HCT116 (cell line): ENCODE data around the gene AK2. TPM values are rescaled to one million over a fixed set of nuclear protein-coding genes. Genes with fewer than 3 reads are reported as not detected.

ENCODE experiments used
- ATAC-seq: fragments of 200-7000 bp; cut with Tn5 transposase; 2 replicates; pipeline ENCODE4 v1.9.1; 2020; ENCODE audit warnings: mild to moderate bottlenecking, moderate library complexity
- BruUV-seq: library from RNA; stranded (reverse); fragments of 400-500 nt; replicated peaks from 2 replicates; lab custom pipeline; 2021; lab: Mats Ljungman, UMichigan
- CTCF ChIA-PET: fragments of 300-600 bp; sonication (Branson Sonifier 250); formaldehyde crosslinking; loops from one replicate; lab custom pipeline; 2021; ENCODE audit warnings: antibody characterized with exemption; lab: Charles Lee
- POLR2A ChIA-PET: fragments of 300-600, 350-600 bp; sonication (Branson Sonifier 250); formaldehyde crosslinking; loops from one replicate; lab custom pipeline; 2021; ENCODE audit warnings: antibody characterized with exemption; lab: Charles Lee
- RAD21 ChIA-PET, 2 experiments: fragments of 300-600 bp; sonication (Branson Sonifier 250); formaldehyde crosslinking; loops; one replicate each; lab custom pipeline; 2023; ENCODE audit warnings: low total read pairs in 2 of 2; ENCODE audit not compliant: uncharacterized antibody in 2 of 2, unreplicated experiment in 2 of 2, low non-redundant PET in 1 of 2; lab: Charles Lee
- DNase-seq: peaks from one replicate; pipeline ENCODE4 v3.0.0-alpha.2; 2010; ENCODE audit warnings: low read depth, low spot score
- H2AFZ ChIP-seq: fragments of 200-600 bp; shearing (Covaris generic), sonication (generic); 2 replicates; pipeline ENCODE4 v1.6.1; 2017; ENCODE audit warnings: low read depth, mixed run types, mixed read lengths, antibody characterized with exemption, low read length; ENCODE audit not compliant: poor library complexity, severe bottlenecking
- H3K27ac ChIP-seq: 2 replicates; pipeline ENCODE4 v1.5.1; 2012; ENCODE audit warnings: low read depth, low read length
- H3K27me3 ChIP-seq: fragments of 200-600 bp; sonication (generic); 2 replicates; pipeline ENCODE4 v1.6.1; 2016; ENCODE audit warnings: mixed run types, low read length, mixed read lengths; ENCODE audit not compliant: insufficient read depth
- H3K36me3 ChIP-seq, 2 experiments: fragments of 200-500 bp in 1 of 2; fragments of 200-600 bp in 1 of 2; sonication (Bioruptor generic) in 1 of 2; sonication (generic) in 1 of 2; 2 replicates each; pipeline versions ENCODE4 v1.5.1 to v1.6.1; 2014 to 2016; ENCODE audit warnings: low read length in 2 of 2, inconsistent platforms in 1 of 2, mixed read lengths in 1 of 2, mixed run types in 1 of 2; ENCODE audit not compliant: insufficient read depth in 2 of 2, control insufficient read depth in 1 of 2
- H3K4me1 ChIP-seq, 2 experiments: fragments of 200-600 bp in 1 of 2; sonication (generic) in 1 of 2; 2 replicates each; pipeline versions ENCODE4 v1.5.1 to v1.6.1; 2012 to 2017; ENCODE audit warnings: low read length in 2 of 2, inconsistent platforms in 1 of 2, mild to moderate bottlenecking in 1 of 2, mixed read lengths in 1 of 2, mixed run types in 1 of 2, moderate library complexity in 1 of 2; ENCODE audit not compliant: insufficient read depth in 2 of 2, control insufficient read depth in 1 of 2
- H3K4me2 ChIP-seq: fragments of 200-600 bp; sonication (generic); 2 replicates; pipeline ENCODE4 v1.6.1; 2017; ENCODE audit warnings: mixed run types, low read length, mixed read lengths
- H3K4me3 ChIP-seq, 2 experiments: fragments of 200-600 bp in 1 of 2; sonication (generic) in 1 of 2; replicated peaks in 1 of 2; 2 replicates each; pipeline ENCODE4 v1.5.1; 2011 to 2016; ENCODE audit warnings: low read length in 2 of 2, control low read depth in 1 of 2, low read depth in 1 of 2, mild to moderate bottlenecking in 1 of 2, mixed read lengths in 1 of 2, mixed run types in 1 of 2
- H3K79me2 ChIP-seq: fragments of 200-600 bp; sonication (generic); 2 replicates; pipeline ENCODE4 v1.6.1; 2017; ENCODE audit warnings: mild to moderate bottlenecking, mixed run types, low read length, moderate library complexity, mixed read lengths; ENCODE audit not compliant: insufficient read depth
- H3K9ac ChIP-seq: fragments of 200-600 bp; sonication (generic); 2 replicates; pipeline ENCODE4 v1.6.1; 2016; ENCODE audit warnings: low read length, mixed read lengths
- H3K9me2 ChIP-seq: fragments of 200-600 bp; sonication (generic), shearing (Covaris generic); 2 replicates; pipeline ENCODE4 v1.6.1; 2017; ENCODE audit warnings: mixed run types, mild to moderate bottlenecking, moderate library complexity; ENCODE audit not compliant: insufficient read depth
- H3K9me3 ChIP-seq, 2 experiments: fragments of 200-500 bp in 1 of 2; fragments of 200-600 bp in 1 of 2; sonication (Bioruptor generic) in 1 of 2; sonication (generic) in 1 of 2; 2 replicates each; pipeline ENCODE4 v1.6.1; 2014 to 2017; ENCODE audit warnings: low read length in 2 of 2, mixed read lengths in 2 of 2, inconsistent platforms in 1 of 2, low read depth in 1 of 2, mild to moderate bottlenecking in 1 of 2, mixed run types in 1 of 2, moderate library complexity in 1 of 2; ENCODE audit not compliant: control insufficient read depth in 1 of 2, insufficient read depth in 1 of 2
- H4K20me1 ChIP-seq: fragments of 200-600 bp; sonication (generic), shearing (Covaris generic); 2 replicates; pipeline ENCODE4 v1.6.1; 2017; ENCODE audit warnings: mixed run types, mild to moderate bottlenecking, moderate library complexity; ENCODE audit not compliant: insufficient read depth
- ATF3 ChIP-seq: IDR thresholded peaks from 2 replicates; pipeline ENCODE4 v1.6.1; 2012
- CEBPB ChIP-seq: IDR thresholded peaks from 2 replicates; pipeline ENCODE4 v1.6.1; 2012; ENCODE audit warnings: low read depth
- CTCF ChIP-seq, 3 experiments: fragments of 200-600 bp in 1 of 3; sonication (generic) in 1 of 3; IDR thresholded peaks in 2 of 3; conservative IDR thresholded peaks in 1 of 3; 2 replicates each; pipeline ENCODE4 v1.5.1; 2012 to 2017; ENCODE audit warnings: low read depth in 2 of 3, low read length in 2 of 3, antibody characterized with exemption in 1 of 3, borderline replicate concordance in 1 of 3, control low read depth in 1 of 3, mild to moderate bottlenecking in 1 of 3, mixed read lengths in 1 of 3, mixed run types in 1 of 3, moderate library complexity in 1 of 3; ENCODE audit not compliant: insufficient read depth in 1 of 3
- FOSL1 ChIP-seq: IDR thresholded peaks from 2 replicates; pipeline ENCODE4 v1.6.1; 2012; ENCODE audit warnings: low read depth
- JUND ChIP-seq: IDR thresholded peaks from 2 replicates; pipeline ENCODE4 v1.6.1; 2012
- POLR2A ChIP-seq: IDR thresholded peaks from 2 replicates; pipeline ENCODE4 v1.7.0; 2011; ENCODE audit warnings: borderline replicate concordance; ENCODE audit not compliant: insufficient read depth, insufficient read length; ENCODE audit errors: extremely low read depth
- POLR2AphosphoS5 ChIP-seq: IDR thresholded peaks from 2 replicates; pipeline ENCODE4 v1.6.1; 2011; ENCODE audit warnings: mild to moderate bottlenecking, low read depth, low read length, moderate library complexity
- RAD21 ChIP-seq: IDR thresholded peaks from 2 replicates; pipeline ENCODE4 v1.6.1; 2012; ENCODE audit warnings: low read depth, mild to moderate bottlenecking
- REST ChIP-seq: IDR thresholded peaks from 2 replicates; pipeline ENCODE4 v1.6.1; 2012; ENCODE audit warnings: low read depth
- SIN3A ChIP-seq: IDR thresholded peaks from 2 replicates; pipeline ENCODE4 v1.6.1; 2012; ENCODE audit warnings: low read depth
- SP1 ChIP-seq: IDR thresholded peaks from 2 replicates; pipeline ENCODE4 v1.6.1; 2012; ENCODE audit warnings: low read depth
- SRF ChIP-seq: IDR thresholded peaks from 2 replicates; pipeline ENCODE4 v1.6.1; 2012; ENCODE audit warnings: low read depth
- TCF7L2 ChIP-seq: IDR thresholded peaks from 2 replicates; pipeline ENCODE4 v1.7.0; 2011; ENCODE audit warnings: borderline replicate concordance, inconsistent platforms; ENCODE audit not compliant: insufficient read depth, insufficient read length; ENCODE audit errors: extremely low read depth
- YY1 ChIP-seq: IDR thresholded peaks from 2 replicates; pipeline ENCODE4 v1.6.1; 2011; ENCODE audit warnings: low read length, low read depth, moderate library complexity, mild to moderate bottlenecking; ENCODE audit not compliant: insufficient replicate concordance; ENCODE audit errors: extremely low read depth
- ZFX ChIP-seq: fragments of 450-650 bp; IDR thresholded peaks from 2 replicates; pipeline ENCODE4 v1.6.1; 2017
- intact Hi-C: fragments of 100-400 bp; cut with micrococcal nuclease; formaldehyde crosslinking; loops from 2 replicates; pipeline ENCODE4 v1.10.0; 2022
- total RNA-seq: library from RNA; stranded (reverse); gene quantifications from one replicate; pipeline ENCODE4 v1.2.1, GENCODE V29; 2021; ENCODE audit not compliant: unreplicated experiment

AK2 gene
- total RNA-seq, 1 experiment from 2014 or later: 233 TPM

- no peaks in the 10 kb centered on the region for H3K9me2 ChIP-seq
- RAD21 ChIA-PET: no interaction called here
Measured at GRCh38 chr1:33078030-33078591, 41.4 kb upstream of the AK2 start.

More at GRCh38 chr1:33078030-33078591, 41.4 kb upstream of the AK2 start:
- H2AFZ ChIP-seq: no peak overlapping the region
- CTCF ChIA-PET: no interaction called here
- no peaks in the 10 kb centered on the region for H3K9me3 ChIP-seq
- BruUV-seq: no TSS peak
- no peaks in the 10 kb centered on the region for H3K27me3 ChIP-seq
- H3K4me3 ChIP-seq: no peak overlapping the region
- no peak overlapping the region for H3K9ac ChIP-seq
- ATAC-seq (no peak), DNase-seq (no peak)
- intact Hi-C loops: no loop called here
- H3K4me1 ChIP-seq: peaks cover 5 to 25% of the 10 kb centered on the region in 2 experiments
- H3K79me2 ChIP-seq: no peaks in the 10 kb centered on the region
- H3K36me3 ChIP-seq: no peaks in the 10 kb centered on the region
- no peak overlapping the region for H3K4me2 ChIP-seq
- no peak for TF ChIP-seq REST
- TF ChIP-seq JUND: no peak
- TF ChIP-seq SIN3A: no peak
- no peak for TF ChIP-seq CEBPB
- no peak for TF ChIP-seq CTCF (IDR thresholded peaks at IDR 0.05 in 2 of 3, conservative IDR thresholded peaks at IDR 0.05 in 1 of 3; ENCODE audit: borderline replicate concordance in 1 of 3, insufficient read depth in 1 of 3, low read depth in 2 of 3, low read length in 2 of 3)
- no peak for TF ChIP-seq TCF7L2
- TF ChIP-seq YY1: no peak
- no peak for TF ChIP-seq POLR2AphosphoS5
- no peak for TF ChIP-seq SRF
- no peak for TF ChIP-seq FOSL1
- no peak for TF ChIP-seq POLR2A
- no peak for TF ChIP-seq RAD21
- no peak for TF ChIP-seq ZFX
- no peak for TF ChIP-seq SP1
- TF ChIP-seq ATF3: no peak
- H4K20me1 ChIP-seq: no peaks in the 10 kb centered on the region
- POLR2A ChIA-PET: no interaction called here
- H3K27ac ChIP-seq: no peak overlapping the region
